Right lobe of liver (tissue), 6 donors: ENCODE measurements around the gene ZNF292. TPM values are rescaled to one million over a fixed set of nuclear protein-coding genes. Genes with fewer than 3 reads are reported as not detected.
"Not testable (repeated sequence)": the region's sequence is repeated elsewhere in the genome, so short reads cannot be mapped to it uniquely, and the experiment has no call there.

Source experiments
- ATAC-seq, 4 donors: fragments of 200-7000 bp; cut with Tn5 transposase; one replicate each; pipeline ENCODE4 v1.9.1; 2020; ENCODE audit warnings: mild to moderate bottlenecking in 4 of 4, moderate library complexity in 4 of 4
- DNase-seq, 3 donors: peaks; one replicate each; pipeline ENCODE4 v3.0.0-alpha.2; 2020
- H3K27ac ChIP-seq, 3 donors: fragments of 200-600 bp; one replicate each; pipeline ENCODE4 v1.8.0; 2022
- H3K27me3 ChIP-seq, 2 donors: fragments of 200-600 bp; one replicate each; pipeline ENCODE4 v1.8.0; 2022
- H3K36me3 ChIP-seq, 4 donors: fragments of 200-600 bp; sonication (generic) in 1 of 4; one replicate each; pipeline versions ENCODE4 v1.5.1 to v1.8.0; 2017 to 2022; ENCODE audit warnings: control low read depth in 1 of 4
- H3K4me1 ChIP-seq, 4 donors: fragments of 200-600 bp; sonication (generic) in 1 of 4; one replicate each; pipeline versions ENCODE4 v1.5.1 to v1.8.0; 2017 to 2022; ENCODE audit warnings: control low read depth in 1 of 4
- H3K4me3 ChIP-seq, 3 donors: fragments of 200-600 bp; one replicate each; pipeline ENCODE4 v1.8.0; 2022
- H3K9me3 ChIP-seq, 4 donors: fragments of 200-600 bp; sonication (generic) in 1 of 4; one replicate each; pipeline versions ENCODE4 v1.5.1 to v1.8.0; 2017 to 2022; ENCODE audit warnings: control low read depth in 1 of 4
- POLR2A ChIP-seq: fragments of 450-650 bp; IDR thresholded peaks from one replicate; pipeline ENCODE4 v1.6.1; 2017; ENCODE audit warnings: antibody characterized with exemption, mild to moderate bottlenecking
- WGBS: methylation state at CpG from one replicate; pipeline ENCODE4 v1.1.6; 2018; ENCODE audit warnings: low coverage, low lambda C conversion rate; ENCODE audit not compliant: insufficient coverage; ENCODE audit errors: missing lambda C conversion rate; 5-methylcytosine and 5-hydroxymethylcytosine counted together
- intact Hi-C, 2 donors: fragments of 100-400 bp; cut with DNase I; formaldehyde crosslinking; loops; one replicate each; pipeline versions ENCODE4 v1.11.2 to v1.14.1; 2022
- total RNA-seq, 6 experiments: library from RNA; depleted of rRNA in 2 of 6; stranded (reverse); fragments of >200 nt in 2 of 6; fragmentation: NEBNext Ultra II Directional in 3 of 6; extraction: Animal tissue kit (Norgen Biotek cat#: 25700) in 3 of 6; gene quantifications; one replicate each; pipeline versions ENCODE4 v1.1.0 to v1.2.4, GENCODE V29; 2016 to 2023
- TF ChIP-seq, protein P1 (sequence below), 4 donors: fragments of 200-600 bp in 3 of 4; fragments of 450-650 bp in 1 of 4; IDR thresholded peaks; one replicate each; pipeline versions ENCODE4 v1.5.1 to v1.8.0; 2016 to 2022; ENCODE audit warnings: antibody characterized with exemption in 4 of 4, mild to moderate bottlenecking in 2 of 4
- donor health status: DM: no; HTN: yes; CAD: no.
- donor health status: DM: no; HTN: no; CAD: no.
- donor health status: DM: no; HTN: no; CAD: no.
- donor health status: DM: no; HTN: yes; CAD: no.
- donor health status: DM: no; HTN: yes; CAD: no.

ZNF292 gene
- total RNA-seq, 6 experiments from 2014 or later, result 8.7 to 22.0 (median 11.2) TPM

DNA sequence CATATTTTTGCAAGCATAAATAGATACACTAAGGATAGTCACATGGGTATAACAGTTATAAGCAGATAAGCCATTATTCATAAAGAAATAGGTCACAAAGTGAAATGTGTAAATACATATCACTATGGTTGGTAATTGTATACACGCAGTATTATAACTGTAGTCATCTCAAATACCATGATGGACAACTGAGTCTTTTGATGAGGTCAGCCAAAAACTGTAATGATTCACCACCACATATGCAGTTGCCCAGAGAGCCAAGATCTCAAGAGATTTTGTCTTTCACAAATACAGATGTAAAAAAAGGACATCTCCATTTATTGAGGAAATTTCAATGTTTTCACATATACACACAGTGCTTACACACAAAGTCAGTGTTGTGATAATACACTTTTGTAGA, 28.3 kb downstream of the ZNF292 start:
- WGBS, result 100% methylated on average over 1 of the region's 1 CpG
- no peak overlapping the region for H3K4me3 ChIP-seq
- no peak for DNase-seq
- no peaks in the 10 kb centered on the region for H3K9me3 ChIP-seq
- H3K27me3 ChIP-seq, result no peaks in the 10 kb centered on the region
- no peak overlapping the region for H3K27ac ChIP-seq
- intact Hi-C loops, result no loop called here
- no peak for ATAC-seq
- no peaks in the 10 kb centered on the region for H3K4me1 ChIP-seq
- no peaks in the 10 kb centered on the region for H3K36me3 ChIP-seq
- TF ChIP-seq POLR2A, result no peak
- TF ChIP-seq, protein P1, sequence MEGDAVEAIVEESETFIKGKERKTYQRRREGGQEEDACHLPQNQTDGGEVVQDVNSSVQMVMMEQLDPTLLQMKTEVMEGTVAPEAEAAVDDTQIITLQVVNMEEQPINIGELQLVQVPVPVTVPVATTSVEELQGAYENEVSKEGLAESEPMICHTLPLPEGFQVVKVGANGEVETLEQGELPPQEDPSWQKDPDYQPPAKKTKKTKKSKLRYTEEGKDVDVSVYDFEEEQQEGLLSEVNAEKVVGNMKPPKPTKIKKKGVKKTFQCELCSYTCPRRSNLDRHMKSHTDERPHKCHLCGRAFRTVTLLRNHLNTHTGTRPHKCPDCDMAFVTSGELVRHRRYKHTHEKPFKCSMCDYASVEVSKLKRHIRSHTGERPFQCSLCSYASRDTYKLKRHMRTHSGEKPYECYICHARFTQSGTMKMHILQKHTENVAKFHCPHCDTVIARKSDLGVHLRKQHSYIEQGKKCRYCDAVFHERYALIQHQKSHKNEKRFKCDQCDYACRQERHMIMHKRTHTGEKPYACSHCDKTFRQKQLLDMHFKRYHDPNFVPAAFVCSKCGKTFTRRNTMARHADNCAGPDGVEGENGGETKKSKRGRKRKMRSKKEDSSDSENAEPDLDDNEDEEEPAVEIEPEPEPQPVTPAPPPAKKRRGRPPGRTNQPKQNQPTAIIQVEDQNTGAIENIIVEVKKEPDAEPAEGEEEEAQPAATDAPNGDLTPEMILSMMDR (IDR thresholded peaks at IDR 0.05), result no peak

GRCh38 chr6:87184762-87185250, 29.4 kb downstream of the ZNF292 start:
- TF ChIP-seq, protein P1 (IDR thresholded peaks at IDR 0.05), result no peak
- TF ChIP-seq POLR2A, result no peak
- Histone ChIP-seq H3K4me1 (no peaks in the 10 kb centered on the region), H3K27me3 (no peaks in the 10 kb centered on the region), H3K36me3 (no peaks in the 10 kb centered on the region), H3K9me3 (no peaks in the 10 kb centered on the region), H3K27ac (no peak overlapping the region), H3K4me3 (no peak overlapping the region)
- 86% methylated on average over 1 of the region's 2 CpGs for WGBS
- DNase-seq, result no peak
- intact Hi-C loops, result no loop called here
- peak; percentile 59 to 71 (median 65) for ATAC-seq

GRCh38 chr6:87196275-87196842, 41.0 kb downstream of the ZNF292 start:
- no peaks in the 10 kb centered on the region for H3K36me3 ChIP-seq
- no peak for DNase-seq
- WGBS, result 100% methylated on average over 1 of the region's 1 CpG

GRCh38 chr6:87197547-87197946, 42.2 kb downstream of the ZNF292 start:
- DNase-seq (no peak), ATAC-seq (no peak)
- no peak overlapping the region for H3K27ac ChIP-seq
- no peak overlapping the region for H3K4me3 ChIP-seq
- WGBS, result 92% methylated on average over 3 of the region's 3 CpGs
- no peaks in the 10 kb centered on the region for H3K27me3 ChIP-seq
- H3K36me3 ChIP-seq, result no peaks in the 10 kb centered on the region
- H3K4me1 ChIP-seq, result no peaks in the 10 kb centered on the region
- no peaks in the 10 kb centered on the region for H3K9me3 ChIP-seq
- TF ChIP-seq POLR2A, result no peak
- TF ChIP-seq, protein P1 (IDR thresholded peaks at IDR 0.05), result no peak
- intact Hi-C loops, result no loop called here

More at GRCh38 chr6:87196275-87196842, 41.0 kb downstream of the ZNF292 start:
- TF ChIP-seq, protein P1 (IDR thresholded peaks at IDR 0.05), result no peak
- no peak for TF ChIP-seq POLR2A
- no peak overlapping the region for H3K4me3 ChIP-seq
- H3K27me3 ChIP-seq, result no peaks in the 10 kb centered on the region
- no peaks in the 10 kb centered on the region for H3K9me3 ChIP-seq
- intact Hi-C loops, result no loop called here
- no peaks in the 10 kb centered on the region for H3K4me1 ChIP-seq
- no peak overlapping the region for H3K27ac ChIP-seq
- peak in 1 of 4 donors; percentile 38 for ATAC-seq

DNA sequence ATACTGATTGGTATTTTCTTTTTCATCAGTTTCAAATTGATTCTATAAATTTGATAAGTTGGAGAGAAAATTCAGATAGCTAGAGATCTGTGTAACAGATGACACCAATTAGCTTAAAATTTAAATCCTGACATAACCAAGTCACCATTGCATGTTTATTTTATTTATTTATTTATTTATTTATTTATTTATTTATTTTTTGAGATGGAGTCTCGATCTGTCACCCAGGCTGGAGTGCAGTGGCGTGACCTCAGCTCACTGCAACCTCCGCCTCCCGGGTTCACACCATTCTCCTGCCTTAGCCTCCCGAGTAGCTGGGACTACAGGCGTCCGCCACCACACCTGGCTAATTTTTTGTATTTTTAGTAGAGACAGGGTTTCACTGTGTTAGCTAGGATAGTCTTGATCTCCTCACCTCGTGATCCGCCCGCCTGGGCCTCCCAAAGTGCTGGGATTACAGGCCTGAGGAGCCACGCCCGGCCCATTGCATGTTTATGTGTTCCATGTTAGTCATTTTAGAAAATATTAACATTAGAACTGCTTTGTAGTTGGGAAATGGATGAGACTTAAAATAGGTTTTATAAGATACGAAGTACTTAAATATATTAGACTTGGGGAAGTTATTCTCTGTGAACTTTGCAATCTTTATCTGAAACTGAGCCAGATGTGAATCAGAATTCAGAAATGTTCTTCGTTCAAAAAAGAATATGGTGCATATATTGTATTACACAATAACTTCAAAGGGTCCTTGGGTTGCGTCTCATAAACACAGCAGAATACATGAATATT, 42.9 kb downstream of the ZNF292 start:
- intact Hi-C loops, H3K36me3 ChIP-seq, H3K27me3 ChIP-seq, H3K4me3 ChIP-seq, ATAC-seq, H3K9me3 ChIP-seq, H3K27ac ChIP-seq, DNase-seq, H3K4me1 ChIP-seq: not testable (repeated sequence)
- WGBS, result 92% methylated on average over 15 of the region's 15 CpGs
